MM.1S (cell line): ENCODE measurements around the gene APCDD1L.

ENCODE experiments used
- DNase-seq: peaks from one replicate; pipeline ENCODE4 v3.0.0-alpha.2; 2015
- H2AFZ ChIP-seq: fragments of 300-600 bp; sonication (generic); 2 replicates; pipeline ENCODE4 v1.6.0; 2016; ENCODE audit warnings: antibody characterized with exemption, low read length
- H3F3A ChIP-seq: fragments of 300-600 bp; sonication (generic); 2 replicates; pipeline ENCODE4 v1.6.1; 2016; ENCODE audit warnings: mild to moderate bottlenecking, antibody characterized with exemption, low read length, moderate library complexity, mixed read lengths; ENCODE audit not compliant: insufficient read depth
- H3K27ac ChIP-seq: fragments of 300-600 bp; sonication (generic); 2 replicates; pipeline ENCODE4 v1.5.1; 2016; ENCODE audit warnings: mild to moderate bottlenecking, low read length
- H3K27me3 ChIP-seq: fragments of 300-600 bp; sonication (generic); replicated peaks from 2 replicates; pipeline ENCODE4 v1.6.0; 2016; ENCODE audit warnings: low read length; ENCODE audit not compliant: insufficient read depth
- H3K36me3 ChIP-seq: fragments of 300-600 bp; sonication (generic); replicated peaks from 2 replicates; pipeline ENCODE4 v1.6.1; 2016; ENCODE audit warnings: mild to moderate bottlenecking, low read length, mixed read lengths; ENCODE audit not compliant: insufficient read depth
- H3K4me1 ChIP-seq: fragments of 300-600 bp; sonication (generic); 2 replicates; pipeline ENCODE4 v1.6.1; 2016; ENCODE audit warnings: low read length, mixed read lengths
- H3K4me2 ChIP-seq: fragments of 300-600 bp; sonication (generic); 2 replicates; pipeline ENCODE4 v1.6.0; 2016; ENCODE audit warnings: low read depth, low read length
- H3K4me3 ChIP-seq: fragments of 300-600 bp; sonication (generic); 2 replicates; pipeline ENCODE4 v1.5.1; 2016; ENCODE audit warnings: low read length, mixed read lengths
- H3K79me2 ChIP-seq: fragments of 300-600 bp; sonication (generic); 2 replicates; pipeline ENCODE4 v1.6.1; 2016; ENCODE audit warnings: mixed run types, low read length, mixed read lengths
- H3K9ac ChIP-seq: fragments of 300-600 bp; sonication (generic); 2 replicates; pipeline ENCODE4 v1.6.1; 2016; ENCODE audit warnings: low read length, mixed read lengths
- H3K9me2 ChIP-seq: fragments of 300-600 bp; sonication (generic); replicated peaks from 2 replicates; pipeline ENCODE4 v1.6.1; 2016; ENCODE audit warnings: mild to moderate bottlenecking, low read length, mixed read lengths; ENCODE audit not compliant: insufficient read depth
- H3K9me3 ChIP-seq: fragments of 300-600 bp; sonication (generic); replicated peaks from 2 replicates; pipeline ENCODE4 v1.6.1; 2016; ENCODE audit warnings: mild to moderate bottlenecking, low read length, mixed read lengths; ENCODE audit not compliant: insufficient read depth
- H4K20me1 ChIP-seq: fragments of 300-600 bp; sonication (generic); 2 replicates; pipeline ENCODE4 v1.6.1; 2016; ENCODE audit warnings: mild to moderate bottlenecking, low read length, moderate library complexity, mixed read lengths; ENCODE audit not compliant: insufficient read depth
- CTCF ChIP-seq: fragments of 300-600 bp; sonication (generic); IDR thresholded peaks from 2 replicates; pipeline ENCODE4 v1.5.1; 2016; ENCODE audit warnings: antibody characterized with exemption, low read length, mixed read lengths
- EZH2 ChIP-seq: fragments of 300-600 bp; sonication (generic); optimal IDR thresholded peaks from 2 replicates; pipeline ENCODE3; 2017; ENCODE audit warnings: low read depth, mild to moderate bottlenecking, antibody characterized with exemption, low read length, mixed read lengths
- EZH2phosphoT487 ChIP-seq: fragments of 300-600 bp; sonication (generic); IDR thresholded peaks from 2 replicates; pipeline ENCODE4 v1.6.1; 2018; ENCODE audit warnings: antibody characterized with exemption, low read length

The APCDD1L gene

GRCh38 chr20:58518896-58519593, 3.8 kb upstream of the APCDD1L start:
- H2AFZ ChIP-seq, result no peak overlapping the region
- no peak for DNase-seq
- no peak overlapping the region for H3K9ac ChIP-seq
- no peak overlapping the region for H3K4me3 ChIP-seq
- peaks cover 59% of the 10 kb centered on the region for H3K27me3 ChIP-seq
- H3K27ac ChIP-seq, result no peak overlapping the region
- no peak for TF ChIP-seq EZH2
- TF ChIP-seq EZH2phosphoT487, result no peak
- TF ChIP-seq CTCF, result no peak
- H4K20me1 ChIP-seq, result no peaks in the 10 kb centered on the region
- no peaks in the 10 kb centered on the region for H3K9me3 ChIP-seq
- no peaks in the 10 kb centered on the region for H3K9me2 ChIP-seq
- H3K4me1 ChIP-seq, result no peaks in the 10 kb centered on the region
- no peaks in the 10 kb centered on the region for H3F3A ChIP-seq
- H3K4me2 ChIP-seq, result no peak overlapping the region
- no peaks in the 10 kb centered on the region for H3K36me3 ChIP-seq
- no peaks in the 10 kb centered on the region for H3K79me2 ChIP-seq

GRCh38 chr20:58518387-58518786, 3.2 kb upstream of the APCDD1L start:
- Histone ChIP-seq H3K27me3 (peaks cover 65% of the 10 kb centered on the region), H4K20me1 (no peaks in the 10 kb centered on the region), H3K4me2 (no peak overlapping the region), H3K79me2 (no peaks in the 10 kb centered on the region), H3K4me1 (no peaks in the 10 kb centered on the region), H2AFZ (no peak overlapping the region), H3F3A (no peaks in the 10 kb centered on the region), H3K9me3 (no peaks in the 10 kb centered on the region), H3K9me2 (no peaks in the 10 kb centered on the region), H3K4me3 (no peak overlapping the region), H3K9ac (no peak overlapping the region), H3K27ac (no peak overlapping the region), H3K36me3 (no peaks in the 10 kb centered on the region)
- DNase-seq, result no peak
- no peak for TF ChIP-seq EZH2phosphoT487
- TF ChIP-seq CTCF, result no peak
- no peak for TF ChIP-seq EZH2

GRCh38 chr20:58514321-58515232, 622 bp downstream of the APCDD1L start:
- no peak overlapping the region for H3K9ac ChIP-seq

More at GRCh38 chr20:58514321-58515232, 622 bp downstream of the APCDD1L start:
- Histone ChIP-seq H3K4me3 (no peak overlapping the region), H3K36me3 (no peaks in the 10 kb centered on the region), H2AFZ (no peak overlapping the region), H3K79me2 (no peaks in the 10 kb centered on the region), H3F3A (no peaks in the 10 kb centered on the region), H3K27ac (no peak overlapping the region), H3K27me3 (peaks cover 78% of the 10 kb centered on the region), H4K20me1 (no peaks in the 10 kb centered on the region), H3K9me2 (no peaks in the 10 kb centered on the region), H3K9me3 (no peaks in the 10 kb centered on the region), H3K4me1 (no peaks in the 10 kb centered on the region), H3K4me2 (no peak overlapping the region)
- no peak for DNase-seq
- TF ChIP-seq EZH2phosphoT487 (no peak), EZH2 (no peak), CTCF (no peak)
